Left lung (tissue), 10 donors: ENCODE measurements around the gene NUP205. TPM values are rescaled to one million over a fixed set of nuclear protein-coding genes. Genes with fewer than 3 reads are reported as not detected.

ENCODE experiments used
- ATAC-seq: fragments of 200-7000 bp; cut with Tn5 transposase; one replicate; pipeline ENCODE4 v1.9.1; 2020; ENCODE audit warnings: moderate library complexity
- DNase-seq, 4 donors: peaks; one replicate each; pipeline ENCODE4 v3.0.0-alpha.2; 2013 to 2020
- H3K27ac ChIP-seq, 2 donors: fragments of 200-600 bp; sonication (generic) in 1 of 2; one replicate each; pipeline versions ENCODE4 v1.5.0 to v1.8.0; 2020 to 2021
- H3K27me3 ChIP-seq, 2 donors: fragments of 200-600 bp; sonication (generic) in 1 of 2; one replicate each; pipeline versions ENCODE4 v1.5.0 to v1.8.0; 2020 to 2021
- H3K36me3 ChIP-seq, 2 donors: fragments of 200-600 bp; sonication (generic) in 1 of 2; one replicate each; pipeline versions ENCODE4 v1.5.0 to v1.8.0; 2020 to 2021
- H3K4me1 ChIP-seq, 2 donors: fragments of 200-600 bp; one replicate each; pipeline ENCODE4 v1.8.0; 2021
- H3K4me3 ChIP-seq, 2 donors: fragments of 200-600 bp; sonication (generic) in 1 of 2; one replicate each; pipeline versions ENCODE4 v1.5.0 to v1.8.0; 2020 to 2021; ENCODE audit warnings: mild to moderate bottlenecking in 1 of 2
- H3K9me3 ChIP-seq, 2 donors: fragments of 200-600 bp; sonication (generic) in 1 of 2; one replicate each; pipeline versions ENCODE4 v1.5.0 to v1.8.0; 2020 to 2021
- intact Hi-C, 2 donors: fragments of 100-400 bp; cut with DNase I; formaldehyde crosslinking; loops; one replicate each; pipeline versions ENCODE4 v1.11.2 to v1.14.2; 2022
- polyA plus RNA-seq, 6 donors: library from polyadenylated mRNA; unstranded; fragments of 120-200 nt; gene quantifications; one replicate each; pipeline ENCODE4 v1.2.1, GENCODE V29; 2013; ENCODE audit not compliant: insufficient read length in 6 of 6
- total RNA-seq, 2 donors: library from RNA; stranded (reverse); fragmentation: NEBNext Ultra II Directional; extraction: Animal tissue kit (Norgen Biotek cat#: 25700); gene quantifications; one replicate each; pipeline ENCODE4 v1.2.1, GENCODE V29; 2021
- TF ChIP-seq, protein P1 (sequence below), 2 donors: fragments of 200-600 bp; sonication (generic) in 1 of 2; IDR thresholded peaks; one replicate each; pipeline versions ENCODE4 v1.5.0 to v1.8.0; 2021; ENCODE audit warnings: antibody characterized with exemption in 2 of 2
- donor health status: DM: no; HTN: yes; CAD: no.
- donor health status: DM: no; HTN: no; CAD: no.

NUP205 gene
- total and polyA plus RNA-seq, 8 donors, result 42.7 to 82.3 (median 74.3) TPM

DNA sequence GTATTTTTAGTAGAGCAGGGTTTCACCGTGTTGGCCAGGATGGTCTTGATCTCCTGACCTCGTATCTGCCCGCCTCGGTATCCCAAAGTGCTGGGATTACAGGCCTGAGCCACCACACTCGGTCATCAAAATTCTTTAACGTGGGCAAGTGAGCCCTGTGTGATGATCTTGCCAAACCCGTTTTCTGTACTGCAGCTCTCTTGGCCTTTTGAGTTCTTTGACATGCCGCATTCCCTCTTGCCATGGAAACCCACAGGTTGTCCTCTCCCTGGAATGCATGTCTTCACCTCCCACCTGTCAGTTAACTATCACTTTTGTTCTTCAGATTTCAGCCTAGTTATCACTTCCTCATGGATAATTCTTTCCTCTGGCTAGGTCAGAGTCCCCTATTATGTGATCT lies 5.0 kb downstream of the NUP205 start:
- ATAC-seq (no peak), DNase-seq (no peak)
- Histone ChIP-seq H3K36me3 (no peaks in the 10 kb centered on the region), H3K9me3 (no peaks in the 10 kb centered on the region), H3K27ac (no peak overlapping the region), H3K4me1 (peaks cover 6 to 21% of the 10 kb centered on the region in 2 donors), H3K27me3 (no peaks in the 10 kb centered on the region), H3K4me3 (no peak overlapping the region)
- intact Hi-C loops, result no loop called here
- TF ChIP-seq, protein P1, sequence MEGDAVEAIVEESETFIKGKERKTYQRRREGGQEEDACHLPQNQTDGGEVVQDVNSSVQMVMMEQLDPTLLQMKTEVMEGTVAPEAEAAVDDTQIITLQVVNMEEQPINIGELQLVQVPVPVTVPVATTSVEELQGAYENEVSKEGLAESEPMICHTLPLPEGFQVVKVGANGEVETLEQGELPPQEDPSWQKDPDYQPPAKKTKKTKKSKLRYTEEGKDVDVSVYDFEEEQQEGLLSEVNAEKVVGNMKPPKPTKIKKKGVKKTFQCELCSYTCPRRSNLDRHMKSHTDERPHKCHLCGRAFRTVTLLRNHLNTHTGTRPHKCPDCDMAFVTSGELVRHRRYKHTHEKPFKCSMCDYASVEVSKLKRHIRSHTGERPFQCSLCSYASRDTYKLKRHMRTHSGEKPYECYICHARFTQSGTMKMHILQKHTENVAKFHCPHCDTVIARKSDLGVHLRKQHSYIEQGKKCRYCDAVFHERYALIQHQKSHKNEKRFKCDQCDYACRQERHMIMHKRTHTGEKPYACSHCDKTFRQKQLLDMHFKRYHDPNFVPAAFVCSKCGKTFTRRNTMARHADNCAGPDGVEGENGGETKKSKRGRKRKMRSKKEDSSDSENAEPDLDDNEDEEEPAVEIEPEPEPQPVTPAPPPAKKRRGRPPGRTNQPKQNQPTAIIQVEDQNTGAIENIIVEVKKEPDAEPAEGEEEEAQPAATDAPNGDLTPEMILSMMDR (IDR thresholded peaks at IDR 0.05), result no peak

DNA sequence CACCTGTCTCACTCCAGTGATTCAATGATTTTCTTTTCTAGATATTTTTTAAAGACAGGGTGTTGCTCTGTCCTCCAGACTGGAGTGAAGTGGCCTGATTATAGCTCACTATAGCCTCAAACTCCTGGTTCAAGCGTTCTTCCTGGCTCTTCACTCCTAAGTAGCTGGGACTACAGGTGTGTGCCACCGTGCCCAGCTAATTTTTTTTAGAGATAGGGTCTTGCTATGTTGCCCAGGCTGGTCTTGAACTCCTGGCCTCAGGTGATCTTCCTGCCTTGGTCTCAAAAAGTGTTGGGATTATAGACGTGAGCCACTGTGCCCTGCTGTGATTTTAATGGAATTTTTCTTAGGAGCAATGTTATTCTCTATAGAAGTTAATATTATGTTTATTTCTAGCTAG lies 14.1 kb downstream of the NUP205 start:
- ATAC-seq (no peak), DNase-seq (no peak)
- H3K4me1 ChIP-seq, result no peaks in the 10 kb centered on the region
- H3K9me3 ChIP-seq, result no peaks in the 10 kb centered on the region
- H3K4me3 ChIP-seq, result no peak overlapping the region
- no peak overlapping the region for H3K27ac ChIP-seq
- intact Hi-C loops, result no loop called here
- H3K36me3 ChIP-seq, result peaks cover 0 to 51% of the 10 kb centered on the region in 2 donors
- TF ChIP-seq, protein P1 (IDR thresholded peaks at IDR 0.05), result no peak
- H3K27me3 ChIP-seq, result no peaks in the 10 kb centered on the region

- Histone ChIP-seq H3K4me3 (no peak overlapping the region), H3K9me3 (no peaks in the 10 kb centered on the region), H3K27me3 (no peaks in the 10 kb centered on the region), H3K4me1 (no peaks in the 10 kb centered on the region), H3K27ac (no peak overlapping the region), H3K36me3 (peaks cover 0 to 68% of the 10 kb centered on the region in 2 donors)
- intact Hi-C loops, result no loop called here
- TF ChIP-seq, protein P1 (IDR thresholded peaks at IDR 0.05), result no peak
- DNase-seq (no peak), ATAC-seq (no peak)
Measured at GRCh38 chr7:135573541-135573940, 15.8 kb downstream of the NUP205 start.

GRCh38 chr7:135575296-135575695 lies 17.6 kb downstream of the NUP205 start:
- intact Hi-C loops, result no loop called here
- ATAC-seq (no peak), DNase-seq (no peak)
- Histone ChIP-seq H3K36me3 (peaks cover 0 to 86% of the 10 kb centered on the region in 2 donors), H3K4me3 (no peak overlapping the region), H3K9me3 (no peaks in the 10 kb centered on the region), H3K4me1 (no peaks in the 10 kb centered on the region), H3K27ac (no peak overlapping the region), H3K27me3 (no peaks in the 10 kb centered on the region)
- TF ChIP-seq, protein P1 (IDR thresholded peaks at IDR 0.05), result no peak

- H3K36me3 ChIP-seq, result peaks cover 0 to 100% of the 10 kb centered on the region in 2 donors
Measured at GRCh38 chr7:135578569-135578968, 20.9 kb downstream of the NUP205 start.

More at GRCh38 chr7:135578569-135578968, 20.9 kb downstream of the NUP205 start:
- Histone ChIP-seq H3K9me3 (no peaks in the 10 kb centered on the region), H3K4me3 (no peak overlapping the region), H3K27me3 (no peaks in the 10 kb centered on the region), H3K27ac (no peak overlapping the region), H3K4me1 (no peaks in the 10 kb centered on the region)
- ATAC-seq (no peak), DNase-seq (no peak)
- intact Hi-C loops, result no loop called here
- TF ChIP-seq, protein P1 (IDR thresholded peaks at IDR 0.05), result no peak
